ENCODE results near the gene PPM1B. TPM values are rescaled to one million over a fixed set of nuclear protein-coding genes. Genes with fewer than 3 reads are reported as not detected.

Gene PPM1B
- total RNA-seq, 4 donors from 2014 or later: 35.1 to 72.6 (median 61.5) TPM

GRCh38 chr2:44135771-44136170 is 32.9 kb upstream of the PPM1B start:
- no peaks in the 10 kb centered on the region for H3K9me3 ChIP-seq
- H3K36me3 ChIP-seq: no peaks in the 10 kb centered on the region
- H3K4me1 ChIP-seq: no peaks in the 10 kb centered on the region
- no peak for DNase-seq (ENCODE audit: low spot score in 2 of 2)
- no peaks in the 10 kb centered on the region for H3K27me3 ChIP-seq
- TF ChIP-seq POLR2A (IDR thresholded peaks at IDR 0.05): no peak
- TF ChIP-seq, protein P1, sequence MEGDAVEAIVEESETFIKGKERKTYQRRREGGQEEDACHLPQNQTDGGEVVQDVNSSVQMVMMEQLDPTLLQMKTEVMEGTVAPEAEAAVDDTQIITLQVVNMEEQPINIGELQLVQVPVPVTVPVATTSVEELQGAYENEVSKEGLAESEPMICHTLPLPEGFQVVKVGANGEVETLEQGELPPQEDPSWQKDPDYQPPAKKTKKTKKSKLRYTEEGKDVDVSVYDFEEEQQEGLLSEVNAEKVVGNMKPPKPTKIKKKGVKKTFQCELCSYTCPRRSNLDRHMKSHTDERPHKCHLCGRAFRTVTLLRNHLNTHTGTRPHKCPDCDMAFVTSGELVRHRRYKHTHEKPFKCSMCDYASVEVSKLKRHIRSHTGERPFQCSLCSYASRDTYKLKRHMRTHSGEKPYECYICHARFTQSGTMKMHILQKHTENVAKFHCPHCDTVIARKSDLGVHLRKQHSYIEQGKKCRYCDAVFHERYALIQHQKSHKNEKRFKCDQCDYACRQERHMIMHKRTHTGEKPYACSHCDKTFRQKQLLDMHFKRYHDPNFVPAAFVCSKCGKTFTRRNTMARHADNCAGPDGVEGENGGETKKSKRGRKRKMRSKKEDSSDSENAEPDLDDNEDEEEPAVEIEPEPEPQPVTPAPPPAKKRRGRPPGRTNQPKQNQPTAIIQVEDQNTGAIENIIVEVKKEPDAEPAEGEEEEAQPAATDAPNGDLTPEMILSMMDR (IDR thresholded peaks at IDR 0.05): no peak
- TF ChIP-seq EP300 (IDR thresholded peaks at IDR 0.05): no peak
- 25 to 42% methylated on average over 2 of the region's 2 CpGs for whole genome bisulfite sequencing, 2 donors
- H3K27ac ChIP-seq: no peak overlapping the region
- no peak overlapping the region for H3K4me3 ChIP-seq

GRCh38 chr2:44136252-44136651 is 32.4 kb upstream of the PPM1B start:
- Histone ChIP-seq H3K4me1 (no peaks in the 10 kb centered on the region), H3K9me3 (no peaks in the 10 kb centered on the region), H3K36me3 (no peaks in the 10 kb centered on the region), H3K4me3 (no peak overlapping the region), H3K27me3 (no peaks in the 10 kb centered on the region), H3K27ac (no peak overlapping the region)
- WGBS, 2 donors: 70 to 77% methylated on average over 3 of the region's 3 CpGs
- no peak for TF ChIP-seq POLR2A (IDR thresholded peaks at IDR 0.05)
- TF ChIP-seq, protein P1 (IDR thresholded peaks at IDR 0.05): no peak
- TF ChIP-seq EP300 (IDR thresholded peaks at IDR 0.05): no peak
- no peak for DNase-seq (ENCODE audit: low spot score in 2 of 2)

GRCh38 chr2:44137048-44137447 is 31.6 kb upstream of the PPM1B start:
- Histone ChIP-seq H3K27me3 (no peaks in the 10 kb centered on the region), H3K4me1 (no peaks in the 10 kb centered on the region)
- 78 to 88% methylated on average over 4 of the region's 4 CpGs for WGBS, 2 donors

GRCh38 chr2:44137872-44138551 is 30.7 kb upstream of the PPM1B start:
- no peak overlapping the region for H3K27ac ChIP-seq
- no peaks in the 10 kb centered on the region for H3K27me3 ChIP-seq
- no peaks in the 10 kb centered on the region for H3K4me1 ChIP-seq
- H3K9me3 ChIP-seq: no peaks in the 10 kb centered on the region
- no peaks in the 10 kb centered on the region for H3K36me3 ChIP-seq
- DNase-seq (ENCODE audit: low spot score in 2 of 2): no peak
- no peak for TF ChIP-seq EP300 (IDR thresholded peaks at IDR 0.05)
- no peak for TF ChIP-seq POLR2A (IDR thresholded peaks at IDR 0.05)
- TF ChIP-seq, protein P1 (IDR thresholded peaks at IDR 0.05): no peak
- no peak overlapping the region for H3K4me3 ChIP-seq
- whole genome bisulfite sequencing, 2 donors: 90 to 95% methylated on average over 4 of the region's 4 CpGs

More at GRCh38 chr2:44137048-44137447, 31.6 kb upstream of the PPM1B start:
- no peaks in the 10 kb centered on the region for H3K36me3 ChIP-seq
- no peak for TF ChIP-seq POLR2A (IDR thresholded peaks at IDR 0.05)
- TF ChIP-seq, protein P1 (IDR thresholded peaks at IDR 0.05): no peak
- no peak for TF ChIP-seq EP300 (IDR thresholded peaks at IDR 0.05)
- H3K4me3 ChIP-seq: no peak overlapping the region
- no peaks in the 10 kb centered on the region for H3K9me3 ChIP-seq
- H3K27ac ChIP-seq: no peak overlapping the region
- no peak for DNase-seq (ENCODE audit: low spot score in 2 of 2)

DNA sequence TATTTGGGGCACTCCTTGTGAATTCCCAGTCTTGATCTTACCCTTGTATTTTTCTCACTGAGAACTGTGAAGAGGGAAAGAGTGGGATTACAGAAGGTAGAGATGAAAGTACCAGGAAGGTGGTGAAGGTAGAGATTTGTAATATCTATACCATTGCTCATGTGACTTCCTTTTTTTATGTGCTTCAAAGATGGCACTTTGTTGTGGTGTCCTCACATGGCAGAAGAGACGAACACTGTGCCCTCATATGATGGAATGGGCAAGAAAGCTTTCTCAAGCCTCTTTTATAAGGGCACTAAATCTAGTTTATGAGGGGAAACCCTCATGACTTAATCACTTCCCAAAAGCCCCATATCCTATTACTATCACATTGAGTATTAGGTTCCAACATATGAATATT is 28.9 kb upstream of the PPM1B start:
- Histone ChIP-seq H3K4me1 (no peaks in the 10 kb centered on the region), H3K9me3 (no peaks in the 10 kb centered on the region), H3K36me3 (no peaks in the 10 kb centered on the region), H3K27ac (no peak overlapping the region), H3K27me3 (no peaks in the 10 kb centered on the region), H3K4me3 (no peak overlapping the region)
- no peak for DNase-seq (ENCODE audit: low spot score in 2 of 2)
- 83 to 85% methylated on average over 1 of the region's 1 CpG for WGBS, 2 donors
- TF ChIP-seq POLR2A (IDR thresholded peaks at IDR 0.05) (no peak), EP300 (IDR thresholded peaks at IDR 0.05) (no peak)
- TF ChIP-seq, protein P1 (IDR thresholded peaks at IDR 0.05): no peak
